HCT116 (cell line): ENCODE data around the gene DTX3L.

Experiments
- POLR2AphosphoS5 ChIP-seq: IDR thresholded peaks from 2 replicates; pipeline ENCODE4 v1.6.1; 2011; ENCODE audit warnings: mild to moderate bottlenecking, low read depth, low read length, moderate library complexity
- TF ChIP-seq, protein P1 (sequence below), 3 experiments: fragments of 200-600 bp in 1 of 3; sonication (generic) in 1 of 3; IDR thresholded peaks in 2 of 3; conservative IDR thresholded peaks in 1 of 3; 2 replicates each; pipeline ENCODE4 v1.5.1; 2012 to 2017; ENCODE audit warnings: low read depth in 2 of 3, low read length in 2 of 3, antibody characterized with exemption in 1 of 3, borderline replicate concordance in 1 of 3, control low read depth in 1 of 3, mild to moderate bottlenecking in 1 of 3, mixed read lengths in 1 of 3, mixed run types in 1 of 3, moderate library complexity in 1 of 3; ENCODE audit not compliant: insufficient read depth in 1 of 3

DNA sequence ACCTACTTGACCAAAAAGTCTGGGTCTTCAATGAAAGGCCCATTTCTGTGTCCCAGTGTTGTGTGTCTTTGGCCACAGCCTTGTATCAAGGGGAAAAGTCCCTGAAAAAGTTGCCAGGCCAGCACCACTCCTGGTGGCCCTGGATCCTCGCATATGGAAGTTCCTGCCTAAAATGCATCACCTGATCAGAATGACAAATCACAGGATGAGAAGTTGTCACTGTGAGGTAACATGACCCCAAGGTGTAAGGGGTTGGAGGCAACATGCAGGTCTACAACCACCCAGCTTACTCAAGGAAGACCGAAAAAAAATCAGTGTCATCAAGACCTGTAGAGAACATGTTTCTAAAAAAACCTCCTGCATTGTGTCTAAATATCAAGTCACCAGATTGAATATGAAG is 38.9 kb downstream of the DTX3L start:
- TF ChIP-seq, protein P1, sequence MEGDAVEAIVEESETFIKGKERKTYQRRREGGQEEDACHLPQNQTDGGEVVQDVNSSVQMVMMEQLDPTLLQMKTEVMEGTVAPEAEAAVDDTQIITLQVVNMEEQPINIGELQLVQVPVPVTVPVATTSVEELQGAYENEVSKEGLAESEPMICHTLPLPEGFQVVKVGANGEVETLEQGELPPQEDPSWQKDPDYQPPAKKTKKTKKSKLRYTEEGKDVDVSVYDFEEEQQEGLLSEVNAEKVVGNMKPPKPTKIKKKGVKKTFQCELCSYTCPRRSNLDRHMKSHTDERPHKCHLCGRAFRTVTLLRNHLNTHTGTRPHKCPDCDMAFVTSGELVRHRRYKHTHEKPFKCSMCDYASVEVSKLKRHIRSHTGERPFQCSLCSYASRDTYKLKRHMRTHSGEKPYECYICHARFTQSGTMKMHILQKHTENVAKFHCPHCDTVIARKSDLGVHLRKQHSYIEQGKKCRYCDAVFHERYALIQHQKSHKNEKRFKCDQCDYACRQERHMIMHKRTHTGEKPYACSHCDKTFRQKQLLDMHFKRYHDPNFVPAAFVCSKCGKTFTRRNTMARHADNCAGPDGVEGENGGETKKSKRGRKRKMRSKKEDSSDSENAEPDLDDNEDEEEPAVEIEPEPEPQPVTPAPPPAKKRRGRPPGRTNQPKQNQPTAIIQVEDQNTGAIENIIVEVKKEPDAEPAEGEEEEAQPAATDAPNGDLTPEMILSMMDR (IDR thresholded peaks at IDR 0.05 in 2 of 3, conservative IDR thresholded peaks at IDR 0.05 in 1 of 3; ENCODE audit: borderline replicate concordance in 1 of 3, insufficient read depth in 1 of 3, low read depth in 2 of 3, low read length in 2 of 3), result no peak
- TF ChIP-seq POLR2AphosphoS5, result no peak
